AG09309 (cell line): ENCODE results near the gene PLXNA2.

Source experiments
- DNase-seq: peaks from one replicate; pipeline ENCODE4 v3.0.0-alpha.2; 2010; ENCODE audit warnings: low read depth
- H3K4me3 ChIP-seq: 2 replicates; pipeline ENCODE4 v1.5.1; 2011; ENCODE audit warnings: mild to moderate bottlenecking, low read depth, low read length, moderate library complexity; ENCODE audit not compliant: control insufficient read depth
- CTCF ChIP-seq: IDR thresholded peaks from 2 replicates; pipeline ENCODE4 v1.5.1; 2011; ENCODE audit warnings: mild to moderate bottlenecking, low read depth, low read length, inconsistent platforms; ENCODE audit not compliant: insufficient read depth, control insufficient read depth; ENCODE audit errors: missing control alignments

The PLXNA2 gene

GRCh38 chr1:208026880-208027438 lies 217.2 kb downstream of the PLXNA2 start:
- no peak for DNase-seq
- H3K4me3 ChIP-seq, result no peak overlapping the region
- no peak for TF ChIP-seq CTCF

GRCh38 chr1:208025031-208025430 lies 219.2 kb downstream of the PLXNA2 start:
- no peak for TF ChIP-seq CTCF
- no peak overlapping the region for H3K4me3 ChIP-seq
- peak; percentile 42 for DNase-seq

- DNase-seq, result no peak
- TF ChIP-seq CTCF, result no peak
- no peak overlapping the region for H3K4me3 ChIP-seq
Measured at GRCh38 chr1:208024406-208024805, 219.8 kb downstream of the PLXNA2 start.

GRCh38 chr1:208019257-208019656 lies 224.9 kb downstream of the PLXNA2 start:
- H3K4me3 ChIP-seq, result no peak overlapping the region
- DNase-seq, result no peak
- no peak for TF ChIP-seq CTCF

- no peak for TF ChIP-seq CTCF
- no peak for DNase-seq
- H3K4me3 ChIP-seq, result no peak overlapping the region
Measured at GRCh38 chr1:208015255-208015654, 228.9 kb downstream of the PLXNA2 start.

GRCh38 chr1:208013210-208013609 lies 231.0 kb downstream of the PLXNA2 start:
- no peak overlapping the region for H3K4me3 ChIP-seq
- no peak for TF ChIP-seq CTCF
- DNase-seq, result no peak

- TF ChIP-seq CTCF, result no peak
- DNase-seq, result no peak
- no peak overlapping the region for H3K4me3 ChIP-seq
Measured at GRCh38 chr1:208012721-208013120, 231.5 kb downstream of the PLXNA2 start.
